Omental fat pad (tissue), 4 donors: ENCODE measurements around the gene ZNF511. TPM values are rescaled to one million over a fixed set of nuclear protein-coding genes. Genes with fewer than 3 reads are reported as not detected.

Experiments
- ATAC-seq: fragments of 150-250 bp; one replicate; pipeline ENCODE4 v1.9.1; 2016; ENCODE audit warnings: mild to moderate bottlenecking, moderate library complexity; ENCODE audit not compliant: low FRiP score
- DNase-seq: peaks from one replicate; pipeline ENCODE4 v3.0.0-alpha.2; 2019; ENCODE audit warnings: low spot score
- total RNA-seq, 4 donors: library from RNA; depleted of rRNA; stranded (reverse); fragments of >200 nt; gene quantifications; one replicate each; pipeline ENCODE4 v1.1.0, GENCODE V29; 2016
- TF ChIP-seq, protein P1 (sequence below), 3 donors: fragments of 450-650 bp; IDR thresholded peaks; one replicate each; pipeline ENCODE4 v1.5.1; 2016 to 2017; ENCODE audit warnings: antibody characterized with exemption in 3 of 3, mild to moderate bottlenecking in 3 of 3, moderate library complexity in 2 of 3

Gene ZNF511
- total RNA-seq, 4 donors from 2014 or later: 19.3 to 40.2 (median 23.3) TPM

DNA sequence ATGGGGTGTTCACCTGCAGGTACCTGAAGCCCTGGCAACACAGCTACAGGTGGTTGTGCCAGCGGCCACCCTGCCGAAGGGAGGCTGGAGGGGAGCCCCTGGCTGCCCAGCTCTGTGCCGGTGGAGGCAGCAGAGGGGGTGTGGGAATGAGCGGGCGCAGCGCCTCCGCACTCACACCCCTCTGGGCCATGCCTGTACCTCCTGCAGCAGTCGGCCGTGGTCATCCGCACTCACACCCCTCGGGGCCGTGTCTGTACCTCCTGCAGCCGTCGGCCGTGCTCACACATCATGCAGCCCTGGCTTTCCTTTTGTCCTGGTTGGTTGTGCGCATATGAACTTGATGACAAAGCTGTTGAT, 1.7 kb downstream of the ZNF511 start:
- ATAC-seq (no peak), DNase-seq (no peak)
- TF ChIP-seq, protein P1, sequence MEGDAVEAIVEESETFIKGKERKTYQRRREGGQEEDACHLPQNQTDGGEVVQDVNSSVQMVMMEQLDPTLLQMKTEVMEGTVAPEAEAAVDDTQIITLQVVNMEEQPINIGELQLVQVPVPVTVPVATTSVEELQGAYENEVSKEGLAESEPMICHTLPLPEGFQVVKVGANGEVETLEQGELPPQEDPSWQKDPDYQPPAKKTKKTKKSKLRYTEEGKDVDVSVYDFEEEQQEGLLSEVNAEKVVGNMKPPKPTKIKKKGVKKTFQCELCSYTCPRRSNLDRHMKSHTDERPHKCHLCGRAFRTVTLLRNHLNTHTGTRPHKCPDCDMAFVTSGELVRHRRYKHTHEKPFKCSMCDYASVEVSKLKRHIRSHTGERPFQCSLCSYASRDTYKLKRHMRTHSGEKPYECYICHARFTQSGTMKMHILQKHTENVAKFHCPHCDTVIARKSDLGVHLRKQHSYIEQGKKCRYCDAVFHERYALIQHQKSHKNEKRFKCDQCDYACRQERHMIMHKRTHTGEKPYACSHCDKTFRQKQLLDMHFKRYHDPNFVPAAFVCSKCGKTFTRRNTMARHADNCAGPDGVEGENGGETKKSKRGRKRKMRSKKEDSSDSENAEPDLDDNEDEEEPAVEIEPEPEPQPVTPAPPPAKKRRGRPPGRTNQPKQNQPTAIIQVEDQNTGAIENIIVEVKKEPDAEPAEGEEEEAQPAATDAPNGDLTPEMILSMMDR (IDR thresholded peaks at IDR 0.05): no peak

DNA sequence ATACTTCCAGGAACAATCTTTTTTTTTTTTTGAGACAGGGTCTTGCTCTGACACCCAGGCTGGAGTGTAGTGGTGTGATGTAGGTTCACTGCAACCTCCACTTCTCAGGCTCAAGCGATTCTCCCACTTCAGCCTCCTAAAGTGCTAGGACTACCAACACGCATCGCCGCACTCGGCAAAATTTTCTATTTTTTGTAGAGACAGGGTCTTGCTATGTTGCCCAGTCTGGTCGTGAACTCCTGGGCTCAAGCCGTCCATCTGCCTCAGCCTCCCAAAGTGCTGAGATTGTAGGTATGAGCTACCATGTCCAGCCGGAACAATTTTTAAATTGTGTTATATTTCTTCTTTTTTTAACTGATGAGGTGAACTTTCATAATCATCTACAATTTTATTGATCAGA, 2.1 kb downstream of the ZNF511 start:
- no peak for ATAC-seq
- DNase-seq: no peak
- TF ChIP-seq, protein P1 (IDR thresholded peaks at IDR 0.05): no peak

DNA sequence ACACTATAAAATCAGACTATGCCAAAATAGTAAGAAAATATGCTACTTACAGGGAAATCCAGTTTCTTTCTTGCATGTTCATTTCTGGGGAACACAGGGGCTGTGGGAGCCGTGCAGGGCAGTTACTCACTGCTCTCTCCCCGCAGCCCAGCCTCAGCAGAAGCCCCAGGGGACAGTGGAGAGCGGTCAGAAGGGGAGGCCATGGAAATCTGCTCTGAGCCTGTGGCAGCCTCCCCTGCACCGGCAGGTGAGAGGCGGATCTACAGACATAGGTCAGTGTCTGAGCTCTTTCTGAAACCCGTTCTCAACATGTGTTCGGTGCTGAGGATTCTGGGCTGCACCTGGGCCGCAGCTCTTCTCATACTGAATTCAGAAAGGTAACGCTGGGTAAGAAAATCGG, 2.9 kb downstream of the ZNF511 start:
- no peak for DNase-seq
- no peak for ATAC-seq
- TF ChIP-seq, protein P1 (IDR thresholded peaks at IDR 0.05): no peak

DNA sequence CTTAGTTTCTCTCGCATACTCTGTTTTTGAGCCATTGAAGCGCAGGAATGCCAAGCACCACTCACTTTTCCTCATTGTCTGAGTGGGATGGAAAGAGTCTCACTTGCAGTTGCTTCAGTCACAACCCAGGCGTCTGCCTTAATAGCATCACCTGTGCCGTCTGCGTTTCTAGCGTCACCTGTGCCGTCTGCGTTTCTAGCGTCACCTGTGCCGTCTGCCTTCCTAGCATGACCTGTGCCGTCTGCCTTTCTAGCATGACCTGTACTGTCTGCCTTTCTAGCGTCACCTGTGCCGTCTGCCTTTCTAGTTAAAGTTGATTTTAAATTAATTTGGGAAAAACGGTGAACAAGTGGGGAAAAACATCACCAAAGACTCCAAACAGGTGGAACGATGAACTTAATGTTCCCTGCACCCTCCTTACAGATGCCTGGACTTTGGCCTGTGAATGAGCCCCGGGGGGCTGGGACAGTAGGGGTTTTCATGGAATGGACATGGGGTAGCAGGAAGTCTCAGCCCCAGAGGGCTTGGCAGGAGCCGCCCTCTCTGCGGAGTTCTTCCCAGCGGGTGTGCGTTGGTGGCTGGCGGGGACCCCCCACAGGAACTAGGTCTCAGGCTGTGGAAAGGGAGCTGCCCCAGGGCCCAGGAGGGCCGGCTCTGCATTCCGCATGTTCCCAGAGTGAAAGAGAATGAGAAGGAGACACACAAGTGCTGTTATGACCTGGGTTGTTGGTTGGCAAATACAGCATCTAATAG, 3.5 kb downstream of the ZNF511 start:
- TF ChIP-seq, protein P1 (IDR thresholded peaks at IDR 0.05): no peak
- no peak for ATAC-seq
- no peak for DNase-seq

DNA sequence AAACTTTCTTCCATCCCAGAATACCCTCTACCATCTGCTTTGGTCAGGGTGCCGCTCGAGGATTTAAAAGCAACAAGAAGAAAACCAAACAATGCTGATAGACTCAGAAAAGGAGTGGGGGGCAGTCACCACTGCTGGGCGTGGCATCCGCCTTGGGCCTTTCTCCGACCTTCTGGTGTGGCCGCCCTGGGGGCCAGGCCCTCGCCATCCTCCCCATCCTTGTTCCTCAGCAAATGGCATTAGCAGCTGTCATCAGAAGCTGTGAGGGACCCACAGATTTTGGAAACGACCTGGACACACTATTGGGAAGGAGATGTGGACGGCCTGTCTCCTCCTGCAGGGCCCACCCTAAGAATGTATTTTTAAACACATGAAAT, 4.0 kb downstream of the ZNF511 start:
- TF ChIP-seq, protein P1 (IDR thresholded peaks at IDR 0.05): no peak
- no peak for DNase-seq
- no peak for ATAC-seq

DNA sequence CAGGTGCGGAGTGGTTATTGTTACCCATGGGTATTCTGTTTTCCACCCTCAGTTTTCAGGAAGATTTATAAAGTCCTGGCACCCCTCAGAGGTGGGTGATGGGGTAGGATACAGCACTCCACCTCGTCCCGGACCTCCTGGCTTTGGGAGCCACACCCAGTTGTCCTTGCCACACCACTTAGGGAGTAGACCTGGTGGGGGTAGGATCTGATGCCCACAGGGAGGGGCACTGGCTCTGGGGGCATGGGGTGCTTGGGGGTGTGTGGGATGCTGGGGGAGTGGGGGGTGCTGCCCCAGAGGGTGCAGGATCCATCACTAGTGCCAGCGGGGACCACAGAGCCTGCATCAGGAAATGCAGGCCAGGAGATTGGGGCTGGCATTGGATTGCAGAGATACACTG, 4.5 kb downstream of the ZNF511 start:
- TF ChIP-seq, protein P1 (IDR thresholded peaks at IDR 0.05): no peak
- DNase-seq: no peak

DNA sequence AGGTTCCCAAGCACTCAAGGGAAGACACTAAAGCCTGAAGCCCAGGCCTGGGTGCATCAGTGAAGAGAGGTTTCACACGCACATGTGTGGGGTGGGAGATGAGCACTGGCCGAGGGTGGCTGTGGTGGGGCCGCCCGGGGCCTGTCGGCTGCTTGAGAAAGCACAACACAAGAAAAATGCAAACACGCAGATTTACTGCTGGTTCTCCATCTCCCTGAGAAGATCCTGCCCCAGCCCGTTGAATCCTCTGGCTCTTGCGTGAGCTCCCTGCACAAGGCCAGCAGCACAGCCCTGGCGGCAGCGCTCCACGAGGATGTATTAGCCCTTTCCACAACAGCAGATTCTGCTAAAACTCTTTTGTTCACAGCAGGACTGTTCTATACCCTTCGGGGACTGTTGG, 6.2 kb downstream of the ZNF511 start:
- DNase-seq (no peak), ATAC-seq (no peak)
- TF ChIP-seq, protein P1 (IDR thresholded peaks at IDR 0.05): no peak

More for the DNA sequence above, 4.5 kb downstream of the ZNF511 start:
- ATAC-seq: no peak
